ENCODE measurements around the gene KCNIP2.

DNA sequence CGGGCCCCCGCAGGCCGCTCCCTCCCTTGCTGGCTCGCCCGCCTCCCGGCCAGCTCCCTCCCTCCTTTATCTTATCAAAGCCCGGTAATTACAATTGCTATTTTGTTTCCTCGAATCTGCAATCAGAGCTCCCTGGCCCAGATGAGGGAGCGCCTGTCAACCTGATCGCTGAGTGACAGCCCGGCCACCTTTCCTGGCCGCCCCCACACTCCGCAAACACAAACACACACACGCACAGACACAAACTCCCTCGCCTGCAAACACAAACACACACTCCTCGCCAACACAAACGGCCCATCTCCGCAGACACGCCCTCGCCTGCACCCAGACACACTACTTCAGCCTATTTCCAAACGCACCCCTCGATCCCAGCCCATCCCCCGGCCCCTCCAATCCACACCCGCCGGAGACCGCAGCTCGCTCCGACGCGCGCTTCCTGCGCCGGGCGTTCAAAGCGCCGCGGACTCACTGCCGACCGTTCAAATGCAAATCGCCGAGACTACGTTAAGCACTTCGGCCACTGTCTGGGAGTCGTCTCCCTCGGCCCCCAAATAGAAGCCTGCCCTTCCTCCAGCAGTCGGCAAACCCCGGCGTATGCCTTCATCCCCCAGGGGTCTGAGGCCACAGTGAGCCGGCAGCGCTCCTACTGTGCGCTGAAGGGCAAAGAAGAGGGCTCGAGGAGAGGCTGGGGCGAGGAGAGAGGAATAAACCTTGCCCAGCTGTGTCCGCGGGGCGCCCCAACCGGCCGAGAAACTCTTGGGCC lies 64.6 kb downstream of the KCNIP2 start:
- TF ChIP-seq, protein P1, sequence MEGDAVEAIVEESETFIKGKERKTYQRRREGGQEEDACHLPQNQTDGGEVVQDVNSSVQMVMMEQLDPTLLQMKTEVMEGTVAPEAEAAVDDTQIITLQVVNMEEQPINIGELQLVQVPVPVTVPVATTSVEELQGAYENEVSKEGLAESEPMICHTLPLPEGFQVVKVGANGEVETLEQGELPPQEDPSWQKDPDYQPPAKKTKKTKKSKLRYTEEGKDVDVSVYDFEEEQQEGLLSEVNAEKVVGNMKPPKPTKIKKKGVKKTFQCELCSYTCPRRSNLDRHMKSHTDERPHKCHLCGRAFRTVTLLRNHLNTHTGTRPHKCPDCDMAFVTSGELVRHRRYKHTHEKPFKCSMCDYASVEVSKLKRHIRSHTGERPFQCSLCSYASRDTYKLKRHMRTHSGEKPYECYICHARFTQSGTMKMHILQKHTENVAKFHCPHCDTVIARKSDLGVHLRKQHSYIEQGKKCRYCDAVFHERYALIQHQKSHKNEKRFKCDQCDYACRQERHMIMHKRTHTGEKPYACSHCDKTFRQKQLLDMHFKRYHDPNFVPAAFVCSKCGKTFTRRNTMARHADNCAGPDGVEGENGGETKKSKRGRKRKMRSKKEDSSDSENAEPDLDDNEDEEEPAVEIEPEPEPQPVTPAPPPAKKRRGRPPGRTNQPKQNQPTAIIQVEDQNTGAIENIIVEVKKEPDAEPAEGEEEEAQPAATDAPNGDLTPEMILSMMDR (IDR thresholded peaks at IDR 0.05; ENCODE audit: low read length): no peak
- no peak for TF ChIP-seq EZH2phosphoT487 (IDR thresholded peaks at IDR 0.05; ENCODE audit: low read length)
- no peak for TF ChIP-seq EZH2 (optimal IDR thresholded peaks at IDR 0.05; ENCODE audit: low read depth, low read length)

Data from MM.1S (cell line).